Hematopoietic multipotent progenitor cell treated with erythropoietin and hydrocortisone succinate and interleukin-3 and kit ligand, for 4 days (in vitro differentiated cells): ENCODE data around the gene PTGDR.

Source experiments
- DNase-seq: peaks from one replicate; pipeline ENCODE4 v3.0.0-alpha.2; 2015

PTGDR gene

GRCh38 chr14:52267501-52268278, at the start of gene PTGDR:
TSS of gene PTGDR (plus strand) at chr14:52267698. CDS start at chr14:52267815, 117 bp downstream.
- peak; percentile 80 for DNase-seq

GRCh38 chr14:52219488-52220084, 47.9 kb upstream of the PTGDR start:
- peak; percentile 12 for DNase-seq

- peak; percentile 25 for DNase-seq
These were observed 46.3 kb upstream of the PTGDR start for GRCh38 chr14:52220924-52221811.

- DNase-seq, result no peak
These were observed 44.6 kb upstream of the PTGDR start for GRCh38 chr14:52222901-52223300.

- no peak for DNase-seq
These were observed 39.8 kb upstream of the PTGDR start for GRCh38 chr14:52227619-52228222.

- DNase-seq, result no peak
These were observed 33.8 kb upstream of the PTGDR start for GRCh38 chr14:52233693-52234092.

GRCh38 chr14:52235434-52235833, 32.1 kb upstream of the PTGDR start:
- DNase-seq, result no peak

- no peak for DNase-seq
These were observed 31.5 kb upstream of the PTGDR start for GRCh38 chr14:52235866-52236510.

GRCh38 chr14:52238682-52239081, 28.8 kb upstream of the PTGDR start:
- DNase-seq, result no peak

- no peak for DNase-seq
These were observed 26.9 kb upstream of the PTGDR start for GRCh38 chr14:52240623-52241022.

GRCh38 chr14:52241087-52241793, 26.3 kb upstream of the PTGDR start:
- no peak for DNase-seq

- DNase-seq, result no peak
These were observed 23.2 kb upstream of the PTGDR start for GRCh38 chr14:52244328-52244727.

GRCh38 chr14:52244997-52245396, 22.5 kb upstream of the PTGDR start:
- DNase-seq, result no peak

- DNase-seq, result no peak
These were observed 19.4 kb upstream of the PTGDR start for GRCh38 chr14:52248057-52248456.

- no peak for DNase-seq
These were observed 15.8 kb upstream of the PTGDR start for GRCh38 chr14:52251724-52252123.

- DNase-seq, result no peak
These were observed 14.0 kb upstream of the PTGDR start for GRCh38 chr14:52253503-52253902.

GRCh38 chr14:52254086-52254485, 13.4 kb upstream of the PTGDR start:
- peak; percentile 20 for DNase-seq

GRCh38 chr14:52258783-52259182, 8.7 kb upstream of the PTGDR start:
- DNase-seq, result no peak

- peak; percentile 82 for DNase-seq
These were observed 8.1 kb upstream of the PTGDR start for GRCh38 chr14:52259434-52259833.

GRCh38 chr14:52262600-52262999, 4.9 kb upstream of the PTGDR start:
- DNase-seq, result no peak

- DNase-seq, result peak; percentile 35
These were observed 4.3 kb upstream of the PTGDR start for GRCh38 chr14:52263190-52263589.

GRCh38 chr14:52265253-52265652, 2.2 kb upstream of the PTGDR start:
- DNase-seq, result peak; percentile 93
